WTC11 (cell line): Measurements from ENCODE around the gene SLC17A2. TPM values are rescaled to one million over a fixed set of nuclear protein-coding genes. Genes with fewer than 3 reads are reported as not detected.
A peak's percentile ranks its signal among the peaks of the same experiment; 100 is the strongest.

Source experiments
- ATAC-seq: fragments of 200-7000 bp; cut with Tn5 transposase; 2 replicates; pipeline ENCODE4 v1.10.0; 2021; ENCODE audit warnings: mild to moderate bottlenecking, moderate library complexity
- CTCF ChIA-PET: fragments of 300-600 bp; sonication (Branson Sonifier 250); formaldehyde crosslinking; loops from one replicate; lab custom pipeline; 2021; ENCODE audit warnings: antibody characterized with exemption; lab: Charles Lee
- POLR2A ChIA-PET: fragments of 350-600 bp; sonication (Branson Sonifier 250); formaldehyde crosslinking; loops from one replicate; lab custom pipeline; 2021; ENCODE audit warnings: antibody characterized with exemption; lab: Charles Lee
- DNase-seq: peaks from one replicate; pipeline ENCODE4 v3.0.0; 2021; ENCODE audit warnings: low spot score
- H3K27ac Mint-ChIP-seq: 2 replicates; pipeline ENCODE4 v1.8.0; 2021; ENCODE audit warnings: mixed read lengths
- H3K27me3 Mint-ChIP-seq: 2 replicates; pipeline ENCODE4 v1.8.0; 2021; ENCODE audit warnings: low read depth, mild to moderate bottlenecking, moderate library complexity, mixed read lengths
- H3K36me3 Mint-ChIP-seq: 2 replicates; pipeline ENCODE4 v1.8.0; 2021; ENCODE audit warnings: mixed read lengths
- H3K4me1 Mint-ChIP-seq: 2 replicates; pipeline ENCODE4 v1.8.0; 2022; ENCODE audit warnings: mixed read lengths
- H3K4me3 Mint-ChIP-seq: 2 replicates; pipeline ENCODE4 v1.8.0; 2021; ENCODE audit warnings: mild to moderate bottlenecking, moderate library complexity, mixed read lengths
- H3K9me3 Mint-ChIP-seq: 2 replicates; pipeline ENCODE4 v1.8.0; 2021; ENCODE audit warnings: mixed read lengths
- AFF4 ChIP-seq: sonication (generic); formaldehyde crosslinking; IDR thresholded peaks from 2 replicates; pipeline ENCODE4 v1.8.1; 2023; ENCODE audit warnings: mild to moderate bottlenecking, missing genetic modification reagents, borderline replicate concordance
- ATF2 ChIP-seq: sonication (generic); formaldehyde crosslinking; IDR thresholded peaks from 2 replicates; pipeline ENCODE4 v1.8.1; 2022; ENCODE audit warnings: low read depth, missing genetic modification reagents, borderline replicate concordance
- ATF3 ChIP-seq: sonication (generic); formaldehyde crosslinking; conservative IDR thresholded peaks from 2 replicates; pipeline ENCODE4 v1.8.1; 2022; ENCODE audit warnings: mild to moderate bottlenecking, missing genetic modification reagents
- CBFB ChIP-seq: sonication (generic); formaldehyde crosslinking; IDR thresholded peaks from 2 replicates; pipeline ENCODE4 v1.8.1; 2022; ENCODE audit warnings: mild to moderate bottlenecking, low read depth, missing genetic modification reagents
- CTCF ChIP-seq: fragments of 200-600 bp; IDR thresholded peaks from 2 replicates; pipeline ENCODE4 v1.8.0; 2022; ENCODE audit warnings: antibody characterized with exemption
- FOXK1 ChIP-seq: sonication (generic); formaldehyde crosslinking; IDR thresholded peaks from 2 replicates; pipeline ENCODE4 v1.8.0; 2022; ENCODE audit warnings: mild to moderate bottlenecking, moderate library complexity, missing genetic modification reagents
- HMGXB4 ChIP-seq: sonication (generic); formaldehyde crosslinking; IDR thresholded peaks from 2 replicates; pipeline ENCODE4 v1.8.1; 2023; ENCODE audit warnings: mild to moderate bottlenecking, moderate library complexity, missing genetic modification reagents
- IRF2 ChIP-seq: sonication (generic); formaldehyde crosslinking; IDR thresholded peaks from 2 replicates; pipeline ENCODE4 v1.8.0; 2022; ENCODE audit warnings: low read depth, missing genetic modification reagents, borderline replicate concordance
- MAX ChIP-seq: sonication (generic); formaldehyde crosslinking; IDR thresholded peaks from 2 replicates; pipeline ENCODE4 v1.8.0; 2022; ENCODE audit warnings: mild to moderate bottlenecking, missing genetic modification reagents
- MYBL2 ChIP-seq: sonication (generic); formaldehyde crosslinking; IDR thresholded peaks from 2 replicates; pipeline ENCODE4 v1.8.1; 2023; ENCODE audit warnings: mild to moderate bottlenecking, moderate library complexity, missing genetic modification reagents
- NFATC4 ChIP-seq: fragments of 250-450 bp; sonication (Bioruptor Pico); IDR thresholded peaks from 2 replicates; pipeline ENCODE4 v1.9.0; 2021; ENCODE audit warnings: mild to moderate bottlenecking
- NFE2L1 ChIP-seq: sonication (generic); formaldehyde crosslinking; IDR thresholded peaks from 2 replicates; pipeline ENCODE4 v1.8.1; 2023; ENCODE audit warnings: missing genetic modification reagents
- NFYB ChIP-seq: sonication (generic); formaldehyde crosslinking; conservative IDR thresholded peaks from 2 replicates; pipeline ENCODE4 v1.8.0; 2022; ENCODE audit warnings: low read depth, missing genetic modification reagents
- RELA ChIP-seq: sonication (generic); formaldehyde crosslinking; IDR thresholded peaks from 2 replicates; pipeline ENCODE4 v1.8.1; 2022; ENCODE audit warnings: missing genetic modification reagents, mild to moderate bottlenecking, borderline replicate concordance
- SMAD3 ChIP-seq: sonication (generic); formaldehyde crosslinking; IDR thresholded peaks from 2 replicates; pipeline ENCODE4 v1.8.0; 2022; ENCODE audit warnings: missing genetic modification reagents, mild to moderate bottlenecking, borderline replicate concordance
- SOX15 ChIP-seq: fragments of 250-450 bp; sonication (Bioruptor Pico); IDR thresholded peaks from 2 replicates; pipeline ENCODE4 v1.9.0; 2021; ENCODE audit warnings: mild to moderate bottlenecking
- SP1 ChIP-seq: sonication (generic); formaldehyde crosslinking; conservative IDR thresholded peaks from 2 replicates; pipeline ENCODE4 v1.8.1; 2022; ENCODE audit warnings: missing genetic modification reagents
- TP53 ChIP-seq: sonication (generic); formaldehyde crosslinking; IDR thresholded peaks from 2 replicates; pipeline ENCODE4 v1.8.1; 2023; ENCODE audit warnings: mild to moderate bottlenecking, missing genetic modification reagents
- USF2 ChIP-seq: sonication (generic); formaldehyde crosslinking; IDR thresholded peaks from 2 replicates; pipeline ENCODE4 v1.8.1; 2023; ENCODE audit warnings: mild to moderate bottlenecking, missing genetic modification reagents, moderate library complexity
- ZNF121 ChIP-seq: sonication (generic); formaldehyde crosslinking; IDR thresholded peaks from 2 replicates; pipeline ENCODE4 v1.8.0; 2023; ENCODE audit warnings: missing genetic modification reagents
- ZNF138 ChIP-seq: sonication (generic); formaldehyde crosslinking; conservative IDR thresholded peaks from 2 replicates; pipeline ENCODE4 v1.8.1; 2022; ENCODE audit warnings: mild to moderate bottlenecking, moderate library complexity, missing genetic modification reagents
- ZNF219 ChIP-seq: sonication (generic); formaldehyde crosslinking; IDR thresholded peaks from 2 replicates; pipeline ENCODE4 v1.8.0; 2023; ENCODE audit warnings: missing genetic modification reagents, mild to moderate bottlenecking, borderline replicate concordance
- total RNA-seq: library from RNA; stranded (reverse); gene quantifications from 3 replicates; pipeline ENCODE4 v1.2.3, GENCODE V29; 2021

The SLC17A2 gene
- total RNA-seq, 1 experiment from 2014 or later: not detected

- TF ChIP-seq TP53 (CRISPR knock-in tag) (no peak), CTCF (no peak), SOX15 (CRISPR knock-in tag) (no peak), USF2 (CRISPR knock-in tag) (no peak), ATF2 (no peak), RELA (CRISPR knock-in tag) (no peak), ZNF219 (no peak), ZNF138 (CRISPR knock-in tag) (no peak), FOXK1 (no peak)
- Mint-ChIP-seq H3K36me3 (no peaks in the 10 kb centered on the region), H3K27me3 (peaks cover 2% of the 10 kb centered on the region), H3K27ac (no peak overlapping the region), H3K4me3 (no peak overlapping the region), H3K9me3 (peaks cover 5% of the 10 kb centered on the region; the same call in 1 of the 2 replicates), H3K4me1 (peaks cover 2% of the 10 kb centered on the region)
- ChIA-PET CTCF (no interaction called here), POLR2A (no interaction called here)
- DNase-seq (no peak), ATAC-seq (no peak)
Measured at GRCh38 chr6:25883536-25883935, 47.0 kb downstream of the SLC17A2 start.

- H3K4me3 Mint-ChIP-seq: peak overlapping the region; percentile 69
- CTCF ChIA-PET: interaction anchor here (0.6 to 1.4 kb wide), 39 partner anchors 8 to 712 kb away, joined by 3 to 17 read pairs (median 4); partner anchors contain the start of genes SCGN, SLC17A3 and TRIM38
- peaks cover 2% of the 10 kb centered on the region for H3K4me1 Mint-ChIP-seq
- peaks cover 2% of the 10 kb centered on the region for H3K27me3 Mint-ChIP-seq
- peak overlapping the region; percentile 82; the same call in 1 of the 2 replicates for H3K27ac Mint-ChIP-seq
- H3K9me3 Mint-ChIP-seq: peaks cover 5% of the 10 kb centered on the region; the same call in 1 of the 2 replicates
- DNase-seq (peak; percentile 89), ATAC-seq (peak; percentile 99)
- H3K36me3 Mint-ChIP-seq: no peaks in the 10 kb centered on the region
- POLR2A ChIA-PET: no interaction called here
- no peak for TF ChIP-seq AFF4 (CRISPR knock-in tag)
- TF ChIP-seq HMGXB4: peak; percentile 97
- TF ChIP-seq ATF2: no peak
- peak; percentile 78 for TF ChIP-seq MAX (CRISPR knock-in tag)
- TF ChIP-seq NFE2L1 (CRISPR knock-in tag): peak; percentile 56; the same call in 1 of the 2 replicates
- TF ChIP-seq NFATC4 (CRISPR knock-in tag): no peak
- TF ChIP-seq IRF2 (CRISPR knock-in tag): no peak
- TF ChIP-seq ATF3 (CRISPR knock-in tag): no peak
- peak; percentile 57 for TF ChIP-seq SP1 (CRISPR knock-in tag)
- no peak for TF ChIP-seq SMAD3 (CRISPR knock-in tag)
- no peak for TF ChIP-seq ZNF219
- no peak for TF ChIP-seq TP53 (CRISPR knock-in tag)
- TF ChIP-seq MYBL2 (CRISPR knock-in tag): peak; percentile 74; the same call in 1 of the 2 replicates
- TF ChIP-seq NFYB: no peak
- no peak for TF ChIP-seq CBFB (CRISPR knock-in tag)
- TF ChIP-seq ZNF121 (CRISPR knock-in tag): 0 out of 2 replicates have a peak, but pooled peaks have one; percentile 15
Measured at GRCh38 chr6:25882051-25882496, 48.4 kb downstream of the SLC17A2 start.
